ES-I3 (cell line): Measurements from ENCODE around the gene MSH5.
"Not testable (repeated sequence)": the region's sequence is repeated elsewhere in the genome, so short reads cannot be mapped to it uniquely, and the experiment has no call there.

ENCODE experiments used
- H3K36me3 ChIP-seq: 2 replicates; pipeline ENCODE4 v1.6.1; 2013; ENCODE audit warnings: mild to moderate bottlenecking, low read length, control low read depth, moderate library complexity; ENCODE audit not compliant: insufficient read depth
- H3K4me1 ChIP-seq: 2 replicates; pipeline ENCODE4 v1.6.1; 2013; ENCODE audit warnings: mild to moderate bottlenecking, control low read depth, low read length; ENCODE audit not compliant: insufficient read depth
- H3K9ac ChIP-seq: 2 replicates; pipeline ENCODE4 v1.6.1; 2013; ENCODE audit warnings: low read depth, mild to moderate bottlenecking, low read length, moderate library complexity
- H3K9me3 ChIP-seq: 2 replicates; pipeline ENCODE4 v1.6.1; 2013; ENCODE audit warnings: mild to moderate bottlenecking, low read length, moderate library complexity; ENCODE audit not compliant: control insufficient read depth, insufficient read depth

The MSH5 gene

DNA sequence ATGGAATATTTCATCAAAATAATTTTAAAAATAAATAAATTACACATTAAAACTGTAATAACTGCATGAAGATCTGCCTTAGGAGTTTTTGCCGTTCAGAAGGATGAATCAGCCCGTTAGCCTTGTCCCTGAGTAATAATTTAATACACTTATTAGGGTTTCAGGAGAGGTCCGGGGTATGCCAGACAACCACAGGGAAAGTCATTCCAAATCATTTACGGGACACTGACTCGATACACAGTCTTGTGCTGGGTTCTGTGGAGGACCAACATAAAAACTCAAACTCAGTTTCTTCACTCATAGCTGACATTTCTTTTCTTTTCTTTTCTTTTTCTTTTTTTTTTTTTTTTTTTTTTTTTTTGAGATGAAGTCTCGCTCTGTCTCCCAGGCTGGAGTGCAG, 33.9 kb upstream of the MSH5 start:
- Histone ChIP-seq H3K4me1 (peaks cover 11% of the 10 kb centered on the region), H3K36me3 (no peaks in the 10 kb centered on the region), H3K9me3 (no peaks in the 10 kb centered on the region), H3K9ac (no peak overlapping the region)

DNA sequence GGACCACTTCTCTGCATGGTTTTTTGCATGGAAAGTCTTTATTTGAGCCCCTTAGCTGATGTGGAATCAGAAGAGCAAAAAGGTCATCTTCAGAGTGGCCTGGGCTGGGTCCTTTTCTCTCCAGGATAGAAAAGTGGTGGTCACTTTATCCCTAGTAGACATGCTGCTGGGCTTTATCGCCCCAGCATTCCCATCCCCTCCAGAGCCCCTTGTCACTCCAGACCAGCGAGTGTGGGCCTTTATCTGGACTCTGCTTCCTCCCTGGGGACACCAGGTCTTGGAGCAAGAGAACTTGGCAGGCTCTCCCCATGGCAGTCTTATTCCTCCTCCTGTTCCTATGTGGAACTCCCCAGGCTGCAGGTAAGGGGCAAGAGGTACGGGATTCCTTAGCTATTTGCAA, 33.2 kb upstream of the MSH5 start, which contains the start of gene LY6G6F:
Gene LY6G6F, plus strand, starts transcription at position 268 of the 400 bp plus-strand sequence. Its CDS starts 41 bp downstream, at position 309.
- Histone ChIP-seq H3K36me3 (no peaks in the 10 kb centered on the region), H3K9ac (no peak within 1 kb of the TSS), H3K9me3 (no peaks in the 10 kb centered on the region), H3K4me1 (peaks cover 9% of the 10 kb centered on the region)

DNA sequence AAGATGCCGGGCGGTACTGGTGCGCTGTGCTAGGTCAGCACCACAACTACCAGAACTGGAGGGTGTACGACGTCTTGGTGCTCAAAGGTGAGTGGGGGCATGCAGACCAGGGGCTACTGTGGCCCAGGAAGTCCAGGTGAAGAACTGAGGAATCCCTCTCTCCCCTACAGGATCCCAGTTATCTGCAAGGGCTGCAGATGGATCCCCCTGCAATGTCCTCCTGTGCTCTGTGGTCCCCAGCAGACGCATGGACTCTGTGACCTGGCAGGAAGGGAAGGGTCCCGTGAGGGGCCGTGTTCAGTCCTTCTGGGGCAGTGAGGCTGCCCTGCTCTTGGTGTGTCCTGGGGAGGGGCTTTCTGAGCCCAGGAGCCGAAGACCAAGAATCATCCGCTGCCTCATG, 32.1 kb upstream of the MSH5 start:
- H3K9ac ChIP-seq, result no peak overlapping the region
- peaks cover 3% of the 10 kb centered on the region; the same call in 1 of the 2 replicates for H3K4me1 ChIP-seq
- H3K36me3 ChIP-seq, result no peaks in the 10 kb centered on the region
- H3K9me3 ChIP-seq, result no peaks in the 10 kb centered on the region

DNA sequence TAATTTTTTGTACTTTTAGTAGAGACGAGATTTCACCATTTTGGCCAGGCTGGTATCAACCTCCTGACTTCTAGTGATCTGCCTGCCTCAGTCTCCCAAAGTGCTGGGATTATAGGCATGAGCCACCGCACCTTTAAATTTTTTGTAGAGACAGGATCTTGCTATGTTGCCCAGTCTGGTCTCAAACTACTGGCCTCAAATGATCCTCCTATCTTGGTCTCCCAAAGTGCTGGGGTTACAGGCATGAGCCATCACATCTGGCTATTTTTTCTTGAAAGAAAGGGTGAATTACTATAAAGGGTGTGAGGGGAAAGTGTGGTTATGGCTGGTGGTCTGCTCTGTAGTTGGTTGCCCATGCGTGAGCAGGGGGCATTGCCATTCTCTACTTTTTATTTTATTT, 31.6 kb upstream of the MSH5 start:
- Histone ChIP-seq H3K9me3 (no peaks in the 10 kb centered on the region), H3K9ac (no peak overlapping the region), H3K4me1 (peaks cover 3% of the 10 kb centered on the region; the same call in 1 of the 2 replicates), H3K36me3 (no peaks in the 10 kb centered on the region)

DNA sequence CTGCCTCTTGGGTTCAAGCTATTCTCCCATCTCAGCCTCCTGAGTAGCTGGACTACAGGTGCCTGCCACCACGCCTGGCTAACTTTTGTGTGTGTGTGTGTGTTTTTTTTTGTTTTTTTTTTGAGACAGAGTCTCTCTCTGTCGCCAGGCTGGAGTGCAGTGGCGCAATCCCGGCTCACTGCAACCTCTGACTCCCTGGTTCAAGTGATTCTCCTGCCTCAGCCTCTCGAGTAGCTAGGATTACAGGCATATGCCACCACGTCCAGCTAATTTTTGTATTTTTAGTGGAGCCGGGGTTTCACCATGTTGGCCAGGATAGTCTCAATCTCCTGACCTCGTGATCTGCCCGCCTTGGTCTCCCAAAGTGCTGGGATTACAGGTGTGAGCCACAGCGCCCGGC, 30.6 kb upstream of the MSH5 start:
- H3K36me3 ChIP-seq, H3K9ac ChIP-seq, H3K9me3 ChIP-seq: not testable (repeated sequence)
- H3K4me1 ChIP-seq, result peaks cover 12% of the 10 kb centered on the region

DNA sequence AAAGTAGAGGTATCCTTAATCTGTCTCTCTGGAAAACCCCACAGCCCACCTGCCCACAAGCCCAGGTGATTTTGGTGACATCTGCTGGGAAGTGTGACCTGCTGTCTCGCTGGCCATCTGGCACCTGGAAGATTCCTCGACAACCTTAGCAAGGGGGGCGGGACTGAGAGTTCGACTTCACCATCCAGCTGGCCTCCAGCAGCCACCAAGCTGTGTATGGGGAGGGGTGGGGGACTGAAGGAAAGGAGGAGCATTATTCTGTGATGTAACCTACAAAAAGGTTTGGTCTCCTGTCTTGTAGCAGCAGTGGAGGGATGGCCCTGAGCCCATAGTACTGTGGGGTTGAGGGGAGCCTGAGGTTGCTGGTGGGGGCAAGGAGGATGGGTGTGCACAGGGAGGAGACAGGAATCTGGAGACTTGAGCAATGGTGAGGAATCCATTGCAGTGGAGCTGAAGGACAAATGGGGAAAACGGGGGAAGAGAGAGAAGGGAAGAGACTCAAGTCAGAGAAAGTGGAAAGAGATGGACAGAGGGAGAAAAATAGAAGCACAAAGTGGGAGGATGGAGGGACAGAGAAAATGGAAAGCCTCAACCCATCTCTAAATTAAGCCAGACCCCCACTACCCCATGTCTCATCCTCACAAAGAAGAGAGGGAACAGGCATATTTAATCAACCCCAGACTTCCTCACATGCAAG, 29.1 kb upstream of the MSH5 start:
- Histone ChIP-seq H3K9ac (no peak overlapping the region), H3K36me3 (no peaks in the 10 kb centered on the region), H3K9me3 (no peaks in the 10 kb centered on the region), H3K4me1 (peaks cover 16% of the 10 kb centered on the region)

DNA sequence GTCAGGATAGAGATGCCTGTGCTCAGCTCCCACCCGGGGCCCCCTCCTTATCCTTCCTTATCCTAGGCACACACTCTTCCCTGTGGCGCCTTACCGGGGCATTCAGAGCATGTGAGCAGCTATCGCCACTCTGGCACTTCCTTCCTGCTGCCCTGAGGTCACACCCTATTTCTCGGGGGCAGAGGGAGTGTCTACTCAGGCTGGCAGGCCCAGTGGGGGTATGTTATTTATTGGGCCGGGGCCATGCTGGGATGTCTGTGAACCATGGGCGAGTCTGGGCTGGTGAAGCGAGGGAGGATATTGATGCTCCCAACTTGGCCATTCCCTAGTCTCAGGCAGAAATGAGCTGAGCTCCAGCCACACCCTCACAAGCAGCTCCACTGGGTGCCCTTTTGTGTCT, 28.6 kb upstream of the MSH5 start:
- Histone ChIP-seq H3K36me3 (no peaks in the 10 kb centered on the region), H3K4me1 (peaks cover 16% of the 10 kb centered on the region), H3K9ac (no peak overlapping the region), H3K9me3 (no peaks in the 10 kb centered on the region)

DNA sequence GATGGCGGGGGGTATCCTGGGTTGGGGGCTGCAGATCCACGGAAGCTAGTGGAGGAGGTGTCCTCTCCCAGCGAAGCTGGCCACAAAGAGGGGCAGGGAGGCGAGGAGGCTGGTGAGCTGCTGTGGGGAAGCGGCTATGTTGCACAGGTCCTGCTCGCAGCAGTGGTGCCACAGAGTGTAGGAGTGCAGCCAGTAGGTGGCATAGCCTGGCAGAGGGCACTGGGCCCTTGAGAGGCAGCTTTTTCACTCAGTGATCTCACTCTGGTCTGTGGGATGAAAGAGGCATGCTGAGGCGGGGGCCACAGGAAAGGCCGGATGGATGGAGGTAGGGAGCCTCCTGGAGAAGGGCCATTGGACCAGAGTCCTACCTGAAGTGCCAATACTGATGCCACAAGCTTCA, 27.5 kb upstream of the MSH5 start:
- H3K9ac ChIP-seq, result no peak overlapping the region
- H3K36me3 ChIP-seq, result no peaks in the 10 kb centered on the region
- H3K9me3 ChIP-seq, result no peaks in the 10 kb centered on the region
- peaks cover 16% of the 10 kb centered on the region for H3K4me1 ChIP-seq

DNA sequence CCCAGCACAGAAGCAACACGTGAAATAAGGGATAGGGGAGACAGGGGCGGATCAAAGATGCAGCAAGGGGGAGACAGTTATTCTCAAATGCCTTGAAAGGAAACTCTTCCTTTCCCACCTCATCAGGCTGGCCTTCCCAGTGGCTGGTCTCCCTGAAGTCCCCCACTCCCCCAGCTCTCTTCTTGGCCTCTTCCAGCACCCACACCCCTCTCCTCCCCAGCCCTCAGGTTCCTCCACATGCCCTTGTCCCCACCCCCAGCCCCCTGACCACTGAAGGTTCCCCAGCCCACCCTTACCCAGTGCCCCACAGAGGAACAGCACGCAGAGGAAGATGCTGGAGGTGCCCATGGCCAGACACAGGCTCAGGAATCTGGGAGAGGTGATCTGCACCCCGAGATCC, 26.3 kb upstream of the MSH5 start:
- no peaks in the 10 kb centered on the region for H3K9me3 ChIP-seq
- H3K4me1 ChIP-seq, result peaks cover 16% of the 10 kb centered on the region
- no peaks in the 10 kb centered on the region for H3K36me3 ChIP-seq
- H3K9ac ChIP-seq, result no peak overlapping the region

DNA sequence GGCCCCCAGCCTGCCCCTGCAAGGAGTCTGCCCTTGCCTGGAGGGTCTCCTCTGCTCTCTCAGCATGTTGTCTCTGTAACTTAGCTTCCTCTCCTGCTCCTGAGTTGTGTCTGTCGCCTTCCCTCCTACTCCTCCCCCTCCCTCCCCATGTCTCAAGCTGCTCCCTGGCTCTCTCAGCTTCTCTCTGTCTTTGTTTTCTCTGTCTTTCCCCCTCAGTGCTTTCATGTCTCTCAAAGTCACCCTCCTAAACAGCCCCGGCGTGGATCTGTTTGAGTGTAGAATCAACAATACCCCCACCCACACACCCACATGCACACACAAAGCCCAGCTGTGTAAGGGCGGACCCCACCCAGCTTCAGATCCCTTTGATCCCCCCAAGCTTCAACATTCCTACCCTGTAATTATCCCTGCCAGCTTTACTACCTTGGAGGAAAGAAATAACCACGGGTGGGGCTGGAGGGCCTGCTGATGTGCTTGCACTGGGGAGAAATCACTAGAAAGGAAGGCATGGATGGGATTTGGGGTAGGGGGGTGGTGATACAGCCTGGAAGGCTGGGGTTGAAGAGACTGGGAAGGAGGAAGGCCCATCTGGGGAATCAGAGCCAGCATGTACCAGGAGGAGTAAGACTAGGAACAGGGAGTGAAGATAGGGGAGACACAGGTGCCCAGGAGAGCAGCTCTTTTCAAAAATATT, 25.7 kb upstream of the MSH5 start:
- no peaks in the 10 kb centered on the region for H3K9me3 ChIP-seq
- H3K36me3 ChIP-seq, result no peaks in the 10 kb centered on the region
- H3K9ac ChIP-seq, result no peak overlapping the region
- peaks cover 19% of the 10 kb centered on the region for H3K4me1 ChIP-seq

DNA sequence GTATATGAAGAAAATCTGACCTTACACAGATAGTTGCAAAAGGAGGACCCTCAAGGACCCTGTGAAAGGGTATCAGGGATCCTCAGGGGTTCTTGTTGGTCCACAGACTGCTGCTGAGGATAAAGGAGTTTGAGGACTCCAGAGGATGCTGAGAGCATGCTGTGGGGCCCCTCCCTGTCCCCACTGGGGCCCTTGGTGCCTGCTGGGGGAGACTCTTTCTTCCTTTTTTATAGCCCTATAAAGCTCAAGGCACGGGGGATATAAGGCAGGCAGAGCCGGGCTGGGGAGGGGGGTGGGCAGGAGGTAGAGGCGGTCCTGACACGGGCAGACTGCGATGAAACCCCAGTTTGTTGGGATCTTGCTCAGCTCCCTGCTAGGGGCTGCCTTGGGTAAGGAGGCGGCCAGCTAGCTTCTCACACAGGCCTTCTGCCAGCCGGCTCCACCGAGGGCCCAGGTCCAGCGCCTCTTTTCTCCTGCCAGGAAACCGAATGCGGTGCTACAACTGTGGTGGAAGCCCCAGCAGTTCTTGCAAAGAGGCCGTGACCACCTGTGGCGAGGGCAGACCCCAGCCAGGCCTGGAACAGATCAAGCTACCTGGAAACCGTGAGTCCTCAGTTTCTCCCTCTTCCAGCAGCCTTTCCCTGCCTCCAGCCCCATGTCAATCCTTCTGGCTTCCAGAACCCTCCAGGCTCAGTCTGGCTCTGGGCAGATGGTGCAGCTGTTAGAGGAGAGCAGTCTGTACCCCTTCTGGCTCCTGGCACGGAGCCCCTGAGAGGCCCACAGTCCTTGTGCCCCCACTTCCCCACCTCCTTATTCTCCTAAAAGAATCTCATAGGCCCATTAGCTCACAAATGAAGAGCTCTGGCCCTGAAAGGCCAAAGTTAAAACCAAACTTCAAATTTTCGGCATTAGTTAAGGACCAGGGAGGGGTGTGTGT, 24.5 kb upstream of the MSH5 start, which contains the start of gene LY6G6D:
Gene LY6G6D, plus strand, starts transcription at position 327 of the 937 bp plus-strand sequence. Its CDS starts 8 bp downstream, at position 335.
- Histone ChIP-seq H3K36me3 (no peaks in the 10 kb centered on the region), H3K9ac (no peak within 1 kb of the TSS)

DNA sequence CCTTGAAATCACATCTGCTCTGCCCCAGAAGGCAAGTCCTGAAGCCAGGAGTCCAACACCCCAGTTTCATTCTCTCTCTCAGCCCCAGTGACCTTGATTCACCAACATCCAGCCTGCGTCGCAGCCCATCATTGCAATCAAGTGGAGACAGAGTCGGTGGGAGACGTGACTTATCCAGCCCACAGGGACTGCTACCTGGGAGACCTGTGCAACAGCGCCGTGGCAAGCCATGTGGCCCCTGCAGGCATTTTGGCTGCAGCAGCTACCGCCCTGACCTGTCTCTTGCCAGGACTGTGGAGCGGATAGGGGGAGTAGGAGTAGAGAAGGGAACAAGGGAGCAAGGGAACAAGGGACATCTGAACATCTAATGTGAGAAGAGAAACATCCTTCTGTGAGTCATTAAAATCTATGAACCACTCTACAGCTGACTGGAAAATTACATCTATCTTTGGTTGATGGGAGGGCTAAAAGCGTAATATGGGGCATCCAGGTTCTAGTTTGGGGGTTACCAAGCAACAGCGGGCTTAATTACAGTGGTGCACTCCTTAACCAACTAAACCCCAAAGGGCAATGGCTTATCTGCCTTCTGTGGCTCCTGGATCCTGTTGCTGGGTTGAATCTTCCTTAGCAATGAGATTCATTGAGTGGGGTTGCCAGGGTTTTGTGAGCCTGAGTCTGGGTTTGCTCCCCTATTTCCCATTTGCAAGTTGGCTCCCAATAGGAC, 22.1 kb upstream of the MSH5 start:
- H3K36me3 ChIP-seq, result no peaks in the 10 kb centered on the region
- H3K4me1 ChIP-seq, result peaks cover 16% of the 10 kb centered on the region
- H3K9ac ChIP-seq, result no peak overlapping the region
- H3K9me3 ChIP-seq, result no peaks in the 10 kb centered on the region

More for the DNA sequence above, 24.5 kb upstream of the MSH5 start, which contains the start of gene LY6G6D:
- Histone ChIP-seq H3K9me3 (no peaks in the 10 kb centered on the region), H3K4me1 (peaks cover 17% of the 10 kb centered on the region)

DNA sequence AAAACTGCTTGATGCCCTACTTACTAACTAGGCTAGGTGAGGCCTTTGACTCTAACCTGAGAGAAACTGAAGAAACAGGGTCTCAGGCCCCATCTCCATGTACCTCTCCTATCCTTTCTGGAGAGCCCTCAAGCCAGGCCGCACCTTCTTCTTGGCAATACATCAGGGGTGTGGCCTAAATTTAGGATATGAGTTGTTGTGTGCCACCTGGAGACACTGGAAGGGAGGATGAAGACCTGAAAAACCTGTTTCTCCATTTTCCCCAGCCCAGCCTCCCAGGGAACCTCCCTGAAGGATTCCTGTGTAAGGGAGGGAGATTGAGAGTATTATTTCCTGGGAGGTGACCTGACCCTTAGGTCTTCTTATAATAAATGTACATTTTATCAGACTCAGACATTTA, 21.5 kb upstream of the MSH5 start:
- Histone ChIP-seq H3K9me3 (no peaks in the 10 kb centered on the region), H3K4me1 (peaks cover 15% of the 10 kb centered on the region)

DNA sequence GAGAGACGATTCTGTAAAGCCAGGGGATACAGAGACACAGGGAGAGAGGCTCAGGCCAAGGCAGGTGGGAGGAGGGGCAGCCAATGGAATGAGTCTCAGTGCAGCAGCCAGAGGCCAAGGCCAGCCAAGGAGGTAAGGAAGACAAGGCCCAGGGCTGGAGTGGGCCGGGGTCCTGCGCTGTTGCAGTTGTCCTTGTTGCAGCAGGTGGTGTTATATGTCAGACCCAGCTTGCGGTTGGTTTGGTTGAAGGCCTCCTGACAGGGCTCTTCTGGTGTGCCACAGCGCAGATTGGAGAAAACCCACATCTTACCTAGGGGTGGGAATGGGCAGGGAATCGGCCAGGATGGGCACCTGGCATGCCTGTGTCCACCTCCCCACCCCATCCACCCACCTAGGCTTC, 20.8 kb upstream of the MSH5 start:
- Histone ChIP-seq H3K9ac (no peak overlapping the region), H3K9me3 (no peaks in the 10 kb centered on the region), H3K4me1 (peaks cover 8% of the 10 kb centered on the region), H3K36me3 (no peaks in the 10 kb centered on the region)

More for the DNA sequence above, 21.5 kb upstream of the MSH5 start:
- H3K9ac ChIP-seq, result no peak overlapping the region
- no peaks in the 10 kb centered on the region for H3K36me3 ChIP-seq
